HG02938 (cell line): ENCODE data around the gene IGFL2.
"Not testable (repeated sequence)": the region's sequence is repeated elsewhere in the genome, so short reads cannot be mapped to it uniquely, and the experiment has no call there.

Experiments
- ATAC-seq: cut with Tn5 transposase; IDR thresholded peaks from one replicate; pipeline ENCODE4 v1.9.1; 2021; ENCODE audit warnings: mild to moderate bottlenecking, moderate library complexity; ENCODE audit not compliant: unreplicated experiment

IGFL2 gene

GRCh38 chr19:46141421-46141820 is 6.6 kb upstream of the IGFL2 start:
- ATAC-seq: no peak

GRCh38 chr19:46142294-46142693 is 5.7 kb upstream of the IGFL2 start:
- ATAC-seq: no peak

- ATAC-seq: no peak
Observed at GRCh38 chr19:46144756-46145155, 3.3 kb upstream of the IGFL2 start.

- ATAC-seq: no peak
Observed at GRCh38 chr19:46147166-46147740, 785 bp upstream of the IGFL2 start.

GRCh38 chr19:46150606-46151005 is 2.6 kb downstream of the IGFL2 start:
- no peak for ATAC-seq

GRCh38 chr19:46155237-46155636 is 7.2 kb downstream of the IGFL2 start:
- no peak for ATAC-seq

- no peak for ATAC-seq
Observed at GRCh38 chr19:46159418-46160232, 11.6 kb downstream of the IGFL2 start.

GRCh38 chr19:46160233-46160775 is 12.3 kb downstream of the IGFL2 start:
- no peak for ATAC-seq

- ATAC-seq: not testable (repeated sequence)
Observed at GRCh38 chr19:46161642-46162257, 13.7 kb downstream of the IGFL2 start.

GRCh38 chr19:46162731-46163130 is 14.7 kb downstream of the IGFL2 start:
- ATAC-seq: no peak

- no peak for ATAC-seq
Observed at GRCh38 chr19:46173886-46174480, 25.9 kb downstream of the IGFL2 start.

- no peak for ATAC-seq
Observed at GRCh38 chr19:46176116-46176860, 28.2 kb downstream of the IGFL2 start.

- ATAC-seq: no peak
Observed at GRCh38 chr19:46179076-46179759, 31.2 kb downstream of the IGFL2 start.

- no peak for ATAC-seq
Observed at GRCh38 chr19:46180701-46181387, 32.8 kb downstream of the IGFL2 start.

GRCh38 chr19:46181388-46181779 is 33.3 kb downstream of the IGFL2 start:
- no peak for ATAC-seq

- no peak for ATAC-seq
Observed at GRCh38 chr19:46182476-46182875, 34.4 kb downstream of the IGFL2 start.

GRCh38 chr19:46184775-46185710 is 37.0 kb downstream of the IGFL2 start:
- ATAC-seq: not testable (repeated sequence)

GRCh38 chr19:46186101-46186716 is 38.2 kb downstream of the IGFL2 start:
- ATAC-seq: no peak
